ENCODE results near the gene ROR2.
"Not testable (repeated sequence)": the region's sequence is repeated elsewhere in the genome, so short reads cannot be mapped to it uniquely, and the experiment has no call there.

The ROR2 gene

GRCh38 chr9:91655215-91655614, 294.8 kb downstream of the ROR2 start:
- DNase-seq (ENCODE audit: low read depth in 2 of 3, low spot score in 2 of 3) = no peak

DNA sequence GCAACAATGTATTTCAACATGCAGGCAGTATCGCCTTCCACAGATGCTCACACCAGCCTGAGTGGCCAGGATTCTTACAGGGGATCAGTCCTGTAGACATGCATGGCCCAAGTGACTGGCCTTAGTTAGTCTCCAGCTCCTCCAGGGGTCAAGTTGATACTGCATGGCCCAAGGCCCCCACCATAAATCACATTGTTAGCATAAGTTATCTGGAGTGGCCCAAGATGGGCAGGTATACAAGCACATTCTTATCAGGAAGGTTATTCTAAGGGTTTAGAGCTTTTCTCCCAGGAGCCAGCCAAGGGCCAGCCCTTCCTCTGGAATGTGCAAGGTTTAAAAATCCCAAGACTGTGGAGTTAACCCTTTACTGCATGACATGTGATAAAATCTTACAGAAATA, 295.5 kb downstream of the ROR2 start:
- no peak for DNase-seq (ENCODE audit: low read depth in 2 of 3, low spot score in 2 of 3)

- no peak for DNase-seq (ENCODE audit: low read depth in 2 of 3, low spot score in 2 of 3)
Measured at GRCh38 chr9:91647371-91647770, 302.7 kb downstream of the ROR2 start.

DNA sequence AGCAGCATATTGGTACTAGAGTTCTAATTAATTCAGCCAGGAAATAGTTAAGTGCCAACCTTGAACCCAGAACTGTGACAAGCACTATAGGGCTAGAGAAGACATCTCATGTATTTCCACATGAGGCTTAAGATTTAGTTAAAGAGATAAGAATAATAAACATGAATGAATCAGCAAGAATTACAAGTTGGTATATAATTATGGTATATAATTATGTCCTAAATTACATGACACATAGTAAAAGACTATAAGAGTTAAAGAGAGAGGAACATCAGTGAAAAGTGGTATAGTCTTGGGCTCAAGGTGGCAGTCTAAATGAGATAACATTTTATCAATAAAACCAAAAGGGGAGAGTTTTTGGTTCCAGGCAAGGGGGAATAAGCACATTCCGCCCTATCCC, 303.3 kb downstream of the ROR2 start:
- no peak for DNase-seq (ENCODE audit: low read depth in 2 of 3, low spot score in 2 of 3)

GRCh38 chr9:91644433-91644832, 305.6 kb downstream of the ROR2 start:
- no peak for DNase-seq (ENCODE audit: low read depth in 2 of 3, low spot score in 2 of 3)

DNA sequence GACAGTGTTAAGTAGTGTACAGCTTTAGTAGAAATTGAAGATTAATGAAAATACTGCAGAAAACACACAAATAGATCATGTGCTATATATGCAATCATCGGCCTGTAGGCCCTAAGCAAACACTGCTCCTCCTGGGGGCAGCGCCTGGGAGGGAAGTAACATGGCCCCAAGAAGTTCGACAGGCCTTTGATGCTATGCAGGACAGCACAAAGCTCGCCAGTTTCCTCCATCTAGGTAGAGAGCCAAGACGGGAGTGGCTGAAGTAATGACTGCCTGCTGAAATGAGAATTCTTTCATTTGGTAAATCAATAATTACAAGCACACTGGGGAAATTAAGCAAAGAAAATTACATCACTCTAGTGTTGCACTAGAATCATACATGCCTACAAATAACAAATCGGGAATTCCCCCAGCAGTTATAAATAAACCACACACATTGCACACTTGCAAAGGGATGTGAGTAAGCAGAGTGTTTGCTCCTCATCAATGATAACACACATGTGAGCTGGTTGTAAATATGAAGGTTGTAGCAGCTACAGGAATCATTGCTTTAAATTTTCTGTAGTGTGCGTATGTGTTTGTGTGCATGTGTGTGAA, 306.4 kb downstream of the ROR2 start:
- DNase-seq (ENCODE audit: low read depth in 2 of 3, low spot score in 2 of 3) = no peak

DNA sequence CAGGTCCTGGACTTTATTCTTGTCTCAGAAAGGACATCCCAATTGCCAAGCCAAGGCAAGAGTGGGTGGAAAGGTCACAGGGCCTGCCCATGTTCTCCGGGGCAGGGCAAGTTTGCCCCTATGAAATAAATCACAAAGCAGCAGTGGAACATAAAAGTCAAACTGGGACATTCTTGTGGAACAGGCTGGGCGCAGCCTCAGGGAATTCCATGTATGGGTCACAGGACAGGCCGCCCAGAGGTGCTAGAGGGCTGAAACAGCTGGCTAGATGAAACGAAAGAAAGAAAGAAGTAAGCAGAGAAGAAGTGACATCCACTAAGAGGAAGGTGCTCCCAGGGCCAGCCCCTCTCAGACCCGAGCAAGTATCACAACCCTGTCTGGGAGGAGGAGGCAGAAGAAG, 307.3 kb downstream of the ROR2 start:
- no peak for DNase-seq (ENCODE audit: low read depth in 2 of 3, low spot score in 2 of 3)

- no peak for DNase-seq (ENCODE audit: low read depth in 2 of 3, low spot score in 2 of 3)
Measured at GRCh38 chr9:91640428-91640827, 309.6 kb downstream of the ROR2 start.

DNA sequence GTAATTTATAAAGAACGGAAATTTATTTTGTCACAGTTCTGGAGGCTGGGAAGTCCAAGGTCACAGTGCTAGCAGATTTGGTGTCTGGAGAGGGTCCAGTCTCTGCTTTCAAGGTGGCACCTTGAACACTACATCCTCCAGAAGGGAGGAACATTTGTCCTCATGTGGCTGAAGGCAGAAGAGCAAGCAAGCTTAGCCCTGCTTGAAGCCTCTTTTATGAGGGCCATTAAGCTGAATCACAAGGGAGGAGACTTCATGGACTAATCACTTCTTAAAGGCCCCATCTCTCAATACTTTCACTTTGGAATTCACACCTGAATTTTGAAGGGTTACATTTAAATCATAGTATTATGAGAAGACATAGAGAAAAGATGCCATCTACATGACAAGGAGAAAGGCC, 311.0 kb downstream of the ROR2 start:
- DNase-seq (ENCODE audit: low read depth in 2 of 3, low spot score in 2 of 3) = no peak

DNA sequence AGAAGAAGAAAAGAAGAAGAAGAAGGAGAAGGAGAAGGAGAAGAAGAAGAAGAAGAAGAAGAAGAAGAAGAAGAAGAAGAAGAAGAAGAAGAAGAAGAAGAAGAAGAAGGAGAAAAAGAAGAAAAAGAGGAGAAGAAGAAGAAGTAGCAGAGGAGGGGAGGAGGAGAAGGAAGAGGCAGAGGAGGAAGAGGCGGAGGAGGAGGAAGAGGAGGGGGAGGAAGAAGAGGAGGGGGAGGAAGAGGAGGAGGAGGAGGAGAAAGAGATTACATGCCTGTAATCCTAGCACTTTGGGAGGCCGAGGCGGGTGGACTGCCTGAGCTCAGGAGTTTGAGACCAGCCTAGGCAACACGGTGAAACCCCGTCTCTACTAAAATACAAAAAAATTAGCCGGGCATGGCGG, 315.2 kb downstream of the ROR2 start:
- DNase-seq (ENCODE audit: low read depth in 2 of 3, low spot score in 2 of 3) = not testable (repeated sequence)

DNA sequence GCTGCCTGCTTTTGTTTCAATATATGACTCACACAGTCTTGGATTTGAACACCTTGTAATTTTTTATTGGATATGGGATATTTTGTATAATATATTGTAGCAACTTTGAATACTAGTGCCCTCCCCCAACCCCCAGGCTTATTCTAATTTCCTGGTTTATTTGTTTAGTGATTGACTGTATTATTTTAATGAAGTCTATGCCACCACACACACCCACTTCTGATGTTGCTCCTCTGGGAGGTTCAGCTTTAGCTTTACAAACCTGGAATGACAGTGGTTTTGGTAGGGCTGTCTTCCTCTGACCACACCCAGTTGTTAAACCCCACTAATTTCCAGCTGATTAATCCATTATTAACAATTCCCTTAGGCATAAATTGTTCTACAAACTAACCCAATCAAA, 320.3 kb downstream of the ROR2 start:
- no peak for DNase-seq (ENCODE audit: low read depth in 2 of 3, low spot score in 2 of 3)

DNA sequence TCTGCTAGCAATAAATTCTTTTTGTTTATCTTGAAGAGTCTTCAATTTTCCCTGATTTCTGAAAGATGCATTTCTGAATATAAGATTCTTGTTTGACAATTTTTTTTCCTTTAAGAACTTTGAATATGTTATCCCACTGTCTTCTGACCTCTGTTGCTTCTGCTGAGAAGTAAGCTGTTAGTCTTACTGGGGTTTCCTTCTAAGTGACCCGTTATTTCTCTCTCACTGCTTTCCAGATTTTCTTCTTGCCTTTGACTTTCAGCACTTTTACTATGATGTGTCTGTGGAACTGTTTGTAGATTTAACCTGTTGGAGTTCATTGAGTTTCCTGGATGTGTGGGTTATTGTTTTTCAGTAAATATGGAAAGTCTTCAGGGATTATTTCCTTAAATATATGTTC, 321.1 kb downstream of the ROR2 start:
- DNase-seq (ENCODE audit: low read depth in 2 of 3, low spot score in 2 of 3) = no peak

DNA sequence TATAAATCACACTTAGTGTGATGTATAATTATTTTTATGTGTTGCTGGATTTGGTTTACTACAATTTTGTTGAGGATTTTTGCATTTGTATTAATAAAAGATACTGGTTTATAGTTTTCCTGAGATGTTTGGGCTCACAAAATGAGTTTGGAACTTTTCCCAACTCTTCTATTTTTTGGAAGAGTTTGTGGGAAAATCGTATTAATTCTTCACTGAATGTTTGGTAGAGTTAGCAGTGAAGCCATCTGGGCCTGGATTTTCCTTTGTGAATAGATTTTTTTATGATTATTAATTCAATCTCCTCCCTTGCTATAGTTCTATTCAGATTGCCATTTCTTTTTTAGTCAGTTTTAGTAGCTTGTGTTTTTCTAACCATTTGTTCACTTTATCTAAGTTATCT, 324.7 kb downstream of the ROR2 start:
- no peak for DNase-seq (ENCODE audit: low read depth in 2 of 3, low spot score in 2 of 3)

GRCh38 chr9:91623004-91623403, 327.0 kb downstream of the ROR2 start:
- DNase-seq (ENCODE audit: low read depth in 2 of 3, low spot score in 2 of 3) = no peak

DNA sequence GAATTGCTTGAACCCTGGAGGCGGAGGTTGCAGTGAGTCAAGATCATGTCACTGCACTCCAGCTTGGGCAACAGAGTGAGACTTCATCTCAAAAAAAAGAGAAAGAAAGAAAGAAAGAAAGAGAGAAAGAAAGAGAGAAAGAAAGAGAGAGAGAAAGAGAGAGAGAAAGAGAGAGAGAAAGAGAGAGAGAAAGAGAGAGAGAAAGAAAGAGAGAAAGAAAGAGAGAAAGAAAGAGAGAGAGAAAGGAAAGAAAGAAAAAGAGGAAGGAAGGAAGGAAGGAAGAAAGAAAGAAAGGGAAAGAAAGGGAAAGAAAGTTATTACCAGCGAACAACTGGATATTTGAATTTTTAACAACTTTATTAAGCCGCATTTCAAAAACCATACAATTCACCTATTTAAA, 327.9 kb downstream of the ROR2 start:
- DNase-seq (ENCODE audit: low read depth in 2 of 3, low spot score in 2 of 3) = not testable (repeated sequence)

DNA sequence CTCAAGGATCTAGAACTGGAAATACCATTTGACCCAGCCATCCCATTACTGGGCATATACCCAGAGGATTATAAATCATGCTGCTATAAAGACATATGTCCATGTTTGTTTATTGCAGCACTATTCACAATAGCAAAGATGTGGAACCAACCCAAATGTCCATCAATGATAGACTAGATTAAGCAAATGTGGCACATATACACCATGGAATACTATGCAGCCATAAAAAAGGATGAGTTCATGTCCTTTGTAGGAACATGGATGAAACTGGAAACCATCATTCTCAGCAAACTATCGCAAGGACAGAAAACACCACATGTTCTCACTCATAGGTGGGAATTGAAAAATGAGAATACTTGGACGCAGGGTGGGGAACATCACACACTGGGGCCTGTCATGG, 336.0 kb downstream of the ROR2 start:
- not testable (repeated sequence) for DNase-seq (ENCODE audit: low read depth in 2 of 3, low spot score in 2 of 3)

DNA sequence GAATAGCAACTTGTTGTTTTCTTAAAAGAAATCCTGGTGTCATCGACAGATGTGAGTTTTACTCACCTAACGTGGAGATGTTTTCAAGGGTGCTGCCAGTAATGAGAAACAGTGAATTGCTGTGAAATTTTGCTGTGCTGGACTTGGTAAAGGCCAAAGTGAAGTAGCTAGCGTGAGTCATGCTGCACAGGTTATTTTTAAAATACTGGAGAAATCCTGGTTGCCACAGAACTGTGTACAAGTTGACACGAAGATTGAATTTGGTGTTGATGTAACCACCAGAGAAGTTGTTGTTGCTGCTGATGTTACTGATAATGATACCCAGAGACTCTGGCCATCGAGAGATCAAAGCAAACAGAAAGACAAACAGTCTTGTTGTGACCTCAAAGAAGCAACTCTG, 338.4 kb downstream of the ROR2 start:
- DNase-seq (ENCODE audit: low read depth in 2 of 3, low spot score in 2 of 3) = no peak

DNA sequence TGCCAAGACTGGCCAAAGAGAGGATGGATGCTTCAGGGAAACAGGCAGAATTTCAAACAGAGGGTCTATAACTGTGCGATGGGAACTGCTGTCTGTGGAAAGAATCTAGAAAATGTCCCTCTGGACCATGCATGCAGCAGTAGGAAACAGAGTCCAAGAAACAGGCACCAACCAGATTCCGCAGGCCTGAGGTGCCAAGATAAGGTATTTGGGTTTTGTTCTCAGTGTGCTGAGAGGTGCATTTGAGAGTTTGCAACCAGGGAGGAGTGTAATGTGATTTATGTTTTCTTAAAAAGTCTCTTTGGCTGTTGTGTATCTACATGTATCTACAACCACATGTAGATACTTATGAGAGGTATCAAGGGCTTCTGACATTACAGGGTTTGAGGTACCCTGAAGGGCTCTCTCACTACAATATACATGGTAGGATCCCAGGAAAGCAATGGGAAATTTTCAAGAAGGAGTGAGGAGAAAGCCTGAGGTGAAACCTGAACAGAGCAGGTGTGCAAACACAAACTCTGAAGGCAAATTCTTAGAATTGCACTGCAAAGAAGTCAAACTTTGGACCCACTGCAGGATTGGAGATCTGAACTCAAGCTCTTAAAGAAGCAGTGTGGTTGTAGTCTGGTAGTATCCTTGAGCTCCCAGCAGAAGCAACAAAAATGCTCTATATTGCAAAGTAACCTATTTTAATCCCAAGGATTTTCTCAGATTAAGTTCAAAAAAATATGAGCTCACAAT, 343.6 kb downstream of the ROR2 start:
- DNase-seq (ENCODE audit: low read depth in 2 of 3, low spot score in 2 of 3) = no peak

DNA sequence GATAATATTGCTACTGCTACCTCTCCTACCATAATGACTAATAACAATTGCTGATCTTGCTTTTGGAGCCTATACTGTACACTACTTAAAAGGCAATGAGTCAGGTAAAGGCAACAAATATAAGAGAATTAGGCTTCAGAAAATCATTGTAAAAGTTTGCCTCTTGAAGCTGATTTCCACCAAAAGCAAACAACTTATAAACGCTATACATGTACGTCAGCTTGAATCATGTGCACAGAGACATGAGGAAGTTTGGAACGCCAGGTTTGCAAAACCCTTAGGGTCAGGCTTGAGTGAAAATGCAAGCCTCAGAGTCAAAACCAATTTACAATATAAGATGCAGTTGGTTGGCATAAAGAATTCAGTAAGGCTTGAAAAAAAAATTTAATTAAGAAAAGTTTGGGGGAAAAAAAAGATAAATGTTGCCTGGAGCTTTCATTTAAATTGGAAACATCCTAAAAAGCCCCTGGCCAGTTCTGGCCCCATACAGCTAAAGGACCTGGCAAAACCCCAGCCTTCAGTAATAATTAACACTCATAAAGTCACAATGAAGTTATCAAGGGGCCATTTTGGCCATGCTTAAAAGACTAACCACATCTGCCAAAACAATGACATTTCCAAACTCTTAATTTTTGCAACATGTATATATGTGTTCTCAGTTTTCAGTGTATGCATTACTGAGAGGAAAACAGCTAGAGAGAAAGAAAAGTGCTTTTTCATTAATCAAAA, 345.4 kb downstream of the ROR2 start:
- no peak for DNase-seq (ENCODE audit: low read depth in 2 of 3, low spot score in 2 of 3)

DNA sequence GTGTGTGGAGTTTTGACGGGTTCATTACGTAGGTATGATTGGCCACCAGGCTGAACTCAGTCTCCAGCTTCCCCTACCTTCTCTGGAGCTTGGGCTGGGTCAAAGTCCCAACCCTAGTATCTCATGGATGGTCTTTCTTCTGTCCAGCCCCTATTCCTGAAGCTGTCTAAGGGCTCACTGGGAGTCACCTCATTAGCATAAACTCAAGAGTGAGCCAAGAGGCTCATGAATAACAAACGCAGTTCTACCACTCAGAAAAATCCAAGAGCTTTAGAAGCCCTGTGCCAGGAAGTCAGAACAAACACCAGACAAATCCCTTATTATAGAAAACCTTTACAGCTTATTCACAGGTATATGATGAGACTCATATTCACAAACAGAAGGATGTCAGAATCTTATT, 346.1 kb downstream of the ROR2 start:
- DNase-seq (ENCODE audit: low read depth in 2 of 3, low spot score in 2 of 3) = no peak

DNA sequence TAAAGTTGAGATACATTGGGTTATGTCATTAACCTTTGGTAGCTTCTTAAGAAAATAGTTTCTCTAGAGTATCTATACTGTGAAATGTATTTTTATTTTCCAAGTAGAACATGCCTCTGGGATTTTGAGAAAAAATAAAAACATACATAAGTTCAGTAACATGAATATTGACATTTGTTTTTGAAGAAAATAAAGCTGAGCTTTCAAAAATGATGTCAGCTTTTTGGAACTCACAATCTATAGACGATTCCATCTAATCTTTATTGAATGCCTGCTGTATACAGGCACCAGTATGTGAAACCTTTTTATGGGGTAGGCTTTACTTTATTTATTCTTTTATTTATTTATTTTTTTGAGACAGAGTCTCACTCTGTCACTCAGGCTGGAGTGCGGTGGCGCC, 350.5 kb downstream of the ROR2 start:
- no peak for DNase-seq (ENCODE audit: low read depth in 2 of 3, low spot score in 2 of 3)

- DNase-seq (ENCODE audit: low read depth in 2 of 3, low spot score in 2 of 3) = no peak
Measured at GRCh38 chr9:91591627-91592026, 358.4 kb downstream of the ROR2 start.

Data from activated CD8-positive, alpha-beta memory T cell treated with anti-CD3 and anti-CD28 coated beads for 48 hours (primary cell).